Right lobe of liver (tissue), 4 donors: ENCODE results near the gene GPR18.

Experiments used
- CTCF ChIP-seq, 4 donors: fragments of 200-600 bp in 3 of 4; fragments of 450-650 bp in 1 of 4; IDR thresholded peaks; one replicate each; pipeline versions ENCODE4 v1.5.1 to v1.8.0; 2016 to 2022; ENCODE audit warnings: antibody characterized with exemption in 4 of 4, mild to moderate bottlenecking in 2 of 4
- POLR2A ChIP-seq: fragments of 450-650 bp; IDR thresholded peaks from one replicate; pipeline ENCODE4 v1.6.1; 2017; ENCODE audit warnings: antibody characterized with exemption, mild to moderate bottlenecking
- donor health status: DM: no; HTN: no; CAD: no.
- donor health status: DM: no; HTN: no; CAD: no.
- donor health status: DM: no; HTN: yes; CAD: no.

GRCh38 chr13:99270518-99270917 lies 12.3 kb upstream of the GPR18 start:
- TF ChIP-seq CTCF (IDR thresholded peaks at IDR 0.05) (no peak), POLR2A (no peak)
